IPS-NIHi7 (cell line): ENCODE measurements around the gene ACIN1.
"Not testable (repeated sequence)": the region's sequence is repeated elsewhere in the genome, so short reads cannot be mapped to it uniquely, and the experiment has no call there.

Source experiments
- DNase-seq: peaks from one replicate; pipeline ENCODE4 v3.0.0; 2012; ENCODE audit warnings: mixed read lengths; ENCODE audit errors: extremely low spot score

Gene ACIN1

GRCh38 chr14:23125011-23125410, 30.1 kb upstream of the ACIN1 start:
- DNase-seq, result no peak

GRCh38 chr14:23124337-23124954, 29.5 kb upstream of the ACIN1 start:
- no peak for DNase-seq

GRCh38 chr14:23123419-23123818, 28.5 kb upstream of the ACIN1 start:
- DNase-seq, result no peak

GRCh38 chr14:23122086-23122485, 27.1 kb upstream of the ACIN1 start:
- DNase-seq, result no peak

GRCh38 chr14:23121361-23121771, 26.4 kb upstream of the ACIN1 start:
- DNase-seq, result peak; percentile 54

GRCh38 chr14:23120541-23121251, 25.8 kb upstream of the ACIN1 start:
- DNase-seq, result peak; percentile 95

- DNase-seq, result no peak
Measured at GRCh38 chr14:23119363-23120327, 24.7 kb upstream of the ACIN1 start.

GRCh38 chr14:23118506-23119362, 23.8 kb upstream of the ACIN1 start, which contains the start of gene CEBPE:
TSS of gene CEBPE (minus strand) at chr14:23119255. CDS start at chr14:23119091, 164 bp downstream.
- no peak for DNase-seq

- no peak for DNase-seq
Measured at GRCh38 chr14:23117371-23118020, 22.6 kb upstream of the ACIN1 start.

- DNase-seq, result no peak
Measured at GRCh38 chr14:23115918-23116317, 21.0 kb upstream of the ACIN1 start.

GRCh38 chr14:23115039-23115731, 20.2 kb upstream of the ACIN1 start:
- DNase-seq, result no peak

GRCh38 chr14:23114669-23115038, 19.7 kb upstream of the ACIN1 start:
- no peak for DNase-seq

- DNase-seq, result no peak
Measured at GRCh38 chr14:23114120-23114458, 19.2 kb upstream of the ACIN1 start.

- no peak for DNase-seq
Measured at GRCh38 chr14:23113431-23114119, 18.6 kb upstream of the ACIN1 start.

- no peak for DNase-seq
Measured at GRCh38 chr14:23112359-23113178, 17.6 kb upstream of the ACIN1 start.

GRCh38 chr14:23110579-23111365, 15.8 kb upstream of the ACIN1 start:
- no peak for DNase-seq

- DNase-seq, result no peak
Measured at GRCh38 chr14:23109769-23110168, 14.8 kb upstream of the ACIN1 start.

- not testable (repeated sequence) for DNase-seq
Measured at GRCh38 chr14:23108169-23108568, 13.2 kb upstream of the ACIN1 start.
